HTR-8/SVneo (cell line): ENCODE data around the gene TRAF7.

Source experiments
- DNase-seq: peaks from one replicate; pipeline ENCODE4 v3.0.0; 2011; ENCODE audit warnings: low spot score, mixed read lengths; ENCODE audit not compliant: insufficient read length
- FAIRE-seq: peaks from 2 replicates; lab custom pipeline; 2011; peaks lifted over from hg19 to GRCh38; lab: Jason Lieb, UNC

Gene TRAF7

GRCh38 chr16:2178321-2179106 is 22.9 kb downstream of the TRAF7 start:
- no peak for FAIRE-seq
- DNase-seq = no peak

- DNase-seq = no peak
- no peak for FAIRE-seq
Observed at GRCh38 chr16:2179107-2179501, 23.5 kb downstream of the TRAF7 start.

- no peak for FAIRE-seq
- DNase-seq = no peak
Observed at GRCh38 chr16:2179576-2179975, 24.0 kb downstream of the TRAF7 start.

GRCh38 chr16:2180461-2180860 is 24.9 kb downstream of the TRAF7 start:
- DNase-seq (no peak), FAIRE-seq (no peak)

- DNase-seq = no peak
- FAIRE-seq = no peak
Observed at GRCh38 chr16:2180962-2181923, 25.7 kb downstream of the TRAF7 start.

- DNase-seq (no peak), FAIRE-seq (no peak)
Observed at GRCh38 chr16:2181952-2182351, 26.4 kb downstream of the TRAF7 start.

GRCh38 chr16:2183671-2184070 is 28.1 kb downstream of the TRAF7 start:
- no peak for DNase-seq
- no peak for FAIRE-seq

- peak; percentile 20 for FAIRE-seq
- no peak for DNase-seq
Observed at GRCh38 chr16:2184346-2184745, 28.8 kb downstream of the TRAF7 start.

- FAIRE-seq = no peak
- DNase-seq = no peak
Observed at GRCh38 chr16:2184962-2185361, 29.4 kb downstream of the TRAF7 start.

- FAIRE-seq (no peak), DNase-seq (no peak)
Observed at GRCh38 chr16:2186064-2186463, 30.5 kb downstream of the TRAF7 start.

GRCh38 chr16:2186505-2186904 is 30.9 kb downstream of the TRAF7 start:
- FAIRE-seq = no peak
- no peak for DNase-seq

- FAIRE-seq = no peak
- DNase-seq = no peak
Observed at GRCh38 chr16:2187212-2187611, 31.6 kb downstream of the TRAF7 start.

GRCh38 chr16:2188395-2188794 is 32.8 kb downstream of the TRAF7 start:
- FAIRE-seq (no peak), DNase-seq (no peak)

GRCh38 chr16:2189252-2189893 is 33.8 kb downstream of the TRAF7 start:
- DNase-seq = no peak
- no peak for FAIRE-seq

- DNase-seq (no peak), FAIRE-seq (no peak)
Observed at GRCh38 chr16:2190002-2190658, 34.5 kb downstream of the TRAF7 start.

GRCh38 chr16:2190659-2191445 is 35.3 kb downstream of the TRAF7 start:
- FAIRE-seq (no peak), DNase-seq (no peak)

- FAIRE-seq (no peak), DNase-seq (no peak)
Observed at GRCh38 chr16:2191446-2191706, 35.8 kb downstream of the TRAF7 start.

GRCh38 chr16:2194166-2194834 is 38.7 kb downstream of the TRAF7 start:
- FAIRE-seq (no peak), DNase-seq (peak; percentile 45)

GRCh38 chr16:2194852-2195321 is 39.3 kb downstream of the TRAF7 start:
- peak; percentile 65 for DNase-seq
- no peak for FAIRE-seq
